PC-3 (cell line): ENCODE results near the gene NOP9. TPM values are rescaled to one million over a fixed set of nuclear protein-coding genes. Genes with fewer than 3 reads are reported as not detected.

ENCODE experiments used
- ATAC-seq: fragments of 200-7000 bp; cut with Tn5 transposase; 2 replicates; pipeline ENCODE4 v1.9.1; 2020; ENCODE audit warnings: mild to moderate bottlenecking, moderate library complexity
- BruUV-seq: library from RNA; stranded (reverse); fragments of 400-500 nt; replicated peaks from 2 replicates; lab custom pipeline; 2021; lab: Mats Ljungman, UMichigan
- CTCF ChIA-PET: fragments of 300-600 bp; sonication (Branson Sonifier 250); formaldehyde crosslinking; loops from one replicate; lab custom pipeline; 2022; ENCODE audit warnings: antibody characterized with exemption; lab: Charles Lee
- POLR2A ChIA-PET: fragments of 300-600 bp; sonication (Branson Sonifier 250); formaldehyde crosslinking; loops from one replicate; lab custom pipeline; 2022; ENCODE audit warnings: antibody characterized with exemption; ENCODE audit not compliant: unreplicated experiment; lab: Charles Lee
- DNase-seq: peaks from one replicate; pipeline ENCODE4 v3.0.0-alpha.2; 2015
- H2AFZ ChIP-seq: fragments of 300-600 bp; sonication (generic); 2 replicates; pipeline ENCODE4 v1.6.0; 2016; ENCODE audit warnings: antibody characterized with exemption, low read length
- H3F3A ChIP-seq: fragments of 300-600 bp; sonication (generic); one replicate; pipeline ENCODE4 v1.6.0; 2017; ENCODE audit warnings: antibody characterized with exemption, low read length, control low read depth, mild to moderate bottlenecking; ENCODE audit not compliant: unreplicated experiment
- H3K27ac ChIP-seq: fragments of 300-600 bp; sonication (generic); 2 replicates; pipeline ENCODE4 v1.5.1; 2016; ENCODE audit warnings: mild to moderate bottlenecking, low read length
- H3K27me3 ChIP-seq: fragments of 300-600 bp; sonication (generic); 2 replicates; pipeline ENCODE4 v1.6.1; 2016; ENCODE audit warnings: low read length, mixed read lengths
- H3K36me3 ChIP-seq: fragments of 300-600 bp; sonication (generic); 2 replicates; pipeline ENCODE4 v1.6.1; 2016; ENCODE audit warnings: low read depth, mixed run types, low read length, mixed read lengths
- H3K4me1 ChIP-seq: fragments of 300-600 bp; sonication (generic); 2 replicates; pipeline ENCODE4 v1.5.1; 2016; ENCODE audit warnings: low read length; ENCODE audit not compliant: insufficient read depth
- H3K4me2 ChIP-seq: fragments of 300-600 bp; sonication (generic); 2 replicates; pipeline ENCODE4 v1.6.0; 2016; ENCODE audit warnings: low read length
- H3K4me3 ChIP-seq: fragments of 300-600 bp; sonication (generic); 2 replicates; pipeline ENCODE4 v1.5.1; 2016; ENCODE audit warnings: mild to moderate bottlenecking, low read length, mixed read lengths
- H3K79me2 ChIP-seq: fragments of 300-600 bp; sonication (generic); 2 replicates; pipeline ENCODE4 v1.6.1; 2017; ENCODE audit warnings: low read length, mixed read lengths
- H3K9ac ChIP-seq: fragments of 300-600 bp; sonication (generic); 2 replicates; pipeline ENCODE4 v1.6.0; 2016; ENCODE audit warnings: mild to moderate bottlenecking, low read length
- H3K9me2 ChIP-seq: fragments of 300-600 bp; sonication (generic); replicated peaks from 2 replicates; pipeline ENCODE4 v1.6.1; 2016; ENCODE audit warnings: mixed run types, low read length, mixed read lengths
- H3K9me3 ChIP-seq: fragments of 300-600 bp; sonication (generic); 2 replicates; pipeline ENCODE4 v1.6.1; 2016; ENCODE audit warnings: low read length, mixed read lengths
- H4K20me1 ChIP-seq: fragments of 300-600 bp; sonication (generic); 2 replicates; pipeline ENCODE4 v1.6.1; 2016; ENCODE audit warnings: low read length, mixed read lengths
- CTCF ChIP-seq: fragments of 300-600 bp; sonication (generic); conservative IDR thresholded peaks from 2 replicates; pipeline ENCODE4 v1.5.1; 2017; ENCODE audit warnings: antibody characterized with exemption, low read depth, mild to moderate bottlenecking, low read length
- EZH2 ChIP-seq: fragments of 300-600 bp; sonication (generic); IDR thresholded peaks from one replicate; pipeline ENCODE4 v1.6.1; 2017; ENCODE audit warnings: antibody characterized with exemption, mild to moderate bottlenecking, low read length; ENCODE audit not compliant: unreplicated experiment
- EZH2phosphoT487 ChIP-seq: fragments of 300-600 bp; sonication (generic); IDR thresholded peaks from 2 replicates; pipeline ENCODE4 v1.6.1; 2018; ENCODE audit warnings: mild to moderate bottlenecking, antibody characterized with exemption, low read length, borderline replicate concordance
- intact Hi-C: fragments of 100-400 bp; cut with micrococcal nuclease; formaldehyde crosslinking; loops from 2 replicates; pipeline ENCODE4 v1.9.0; 2023
- total RNA-seq: library from RNA; depleted of rRNA; stranded (reverse); fragments of >200 nt; gene quantifications from 2 replicates; pipeline ENCODE4 v1.2.3, GENCODE V29; 2014

The NOP9 gene
- total RNA-seq, 1 experiment from 2014 or later, result 30.4 TPM

GRCh38 chr14:24311837-24312615 is 12.4 kb downstream of the NOP9 start:
- no peaks in the 10 kb centered on the region for H3K9me2 ChIP-seq
- POLR2A ChIA-PET, result no interaction called here
- H3K9ac ChIP-seq, result no peak overlapping the region
- peaks cover 12% of the 10 kb centered on the region; the same call in 1 of the 2 replicates for H3K36me3 ChIP-seq
- H3K4me1 ChIP-seq, result peaks cover 14% of the 10 kb centered on the region
- H2AFZ ChIP-seq, result no peak overlapping the region
- DNase-seq, result no peak
- intact Hi-C loops, result no loop called here
- no peak for TF ChIP-seq EZH2phosphoT487
- TF ChIP-seq EZH2, result no peak
- TF ChIP-seq CTCF, result no peak
- no peaks in the 10 kb centered on the region for H3F3A ChIP-seq
- BruUV-seq, result no TSS peak
- no peaks in the 10 kb centered on the region for H4K20me1 ChIP-seq
- no peak for ATAC-seq
- no peaks in the 10 kb centered on the region for H3K79me2 ChIP-seq
- no peaks in the 10 kb centered on the region for H3K9me3 ChIP-seq
- H3K27ac ChIP-seq, result no peak overlapping the region
- H3K4me3 ChIP-seq, result no peak overlapping the region
- CTCF ChIA-PET, result no interaction called here
- H3K27me3 ChIP-seq, result no peaks in the 10 kb centered on the region
- H3K4me2 ChIP-seq, result no peak overlapping the region

GRCh38 chr14:24312736-24313507 is 13.3 kb downstream of the NOP9 start:
- TF ChIP-seq EZH2phosphoT487 (no peak), CTCF (no peak), EZH2 (no peak)
- Histone ChIP-seq H3K27ac (no peak overlapping the region), H3K9me3 (no peaks in the 10 kb centered on the region), H3K4me2 (no peak overlapping the region), H3F3A (no peaks in the 10 kb centered on the region), H3K9ac (no peak overlapping the region), H4K20me1 (no peaks in the 10 kb centered on the region), H3K4me3 (no peak overlapping the region), H3K36me3 (peaks cover 12% of the 10 kb centered on the region; the same call in 1 of the 2 replicates), H3K9me2 (no peaks in the 10 kb centered on the region), H3K79me2 (no peaks in the 10 kb centered on the region), H2AFZ (no peak overlapping the region), H3K4me1 (peaks cover 13% of the 10 kb centered on the region), H3K27me3 (no peaks in the 10 kb centered on the region)
- CTCF ChIA-PET, result no interaction called here
- DNase-seq, result no peak
- intact Hi-C loops, result no loop called here
- POLR2A ChIA-PET, result no interaction called here
- ATAC-seq, result no peak
- BruUV-seq, result no TSS peak
